GM18502 (cell line): ENCODE results near the gene RBFOX2.

Experiments
- ATAC-seq: cut with Tn5 transposase; IDR thresholded peaks from one replicate; pipeline ENCODE4 v1.9.1; 2021; ENCODE audit warnings: mild to moderate bottlenecking; ENCODE audit not compliant: unreplicated experiment, poor library complexity

The RBFOX2 gene

DNA sequence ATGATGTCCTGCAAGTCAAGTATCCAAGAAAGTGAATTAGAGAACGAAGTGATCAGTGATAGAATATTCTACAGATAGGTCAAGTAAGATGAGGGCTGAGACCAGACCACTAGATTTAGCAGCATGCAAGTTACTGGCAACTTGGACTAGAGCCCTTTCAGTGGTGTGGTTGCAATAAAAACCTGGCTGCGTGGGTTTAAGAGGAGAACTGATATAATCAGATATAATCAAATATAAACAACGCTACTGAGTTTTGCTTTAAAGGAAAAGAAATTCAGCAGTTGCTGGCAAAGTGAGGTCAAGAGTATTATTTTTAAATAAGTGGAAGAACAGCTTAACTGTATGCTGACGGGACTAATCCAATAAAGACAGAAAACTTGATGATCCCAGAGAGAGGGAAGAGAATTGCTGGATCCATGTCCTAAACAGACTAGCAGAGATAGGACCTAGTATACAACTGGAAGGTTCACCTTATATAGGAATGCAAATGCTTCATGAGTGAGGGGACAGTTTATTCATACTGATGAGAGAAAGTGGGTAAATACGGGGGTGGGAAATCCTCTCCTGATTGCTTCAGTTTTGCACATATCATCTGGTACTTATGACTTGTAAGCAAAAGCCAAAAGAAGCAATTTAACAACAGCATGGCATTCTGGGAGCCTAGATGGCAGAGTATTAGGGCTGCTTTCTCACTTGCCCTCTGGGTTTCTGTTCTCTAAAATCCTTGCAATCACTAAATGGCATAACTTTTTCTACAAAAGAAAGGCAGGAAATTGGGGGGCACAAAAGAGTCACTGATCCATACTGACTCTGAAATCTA is 146.2 kb downstream of the RBFOX2 start:
- no peak for ATAC-seq

DNA sequence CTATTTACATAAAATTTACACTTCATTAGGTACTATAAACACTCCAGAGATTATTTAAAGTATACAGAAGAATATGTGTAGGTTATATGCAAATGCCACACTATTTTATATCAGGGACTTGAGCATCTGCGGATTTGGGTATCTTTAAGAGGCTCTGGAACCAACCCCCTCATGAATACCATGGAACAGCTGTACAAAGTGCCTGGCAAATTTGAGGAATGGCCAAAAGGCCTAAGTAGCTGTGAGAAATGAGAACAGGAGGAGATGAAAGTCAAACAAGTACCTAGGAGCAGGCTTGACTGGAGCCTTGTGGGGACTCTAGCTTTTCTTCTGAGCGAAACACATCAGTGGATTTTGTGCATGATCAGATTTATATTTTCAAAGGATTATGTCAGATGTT is 149.3 kb downstream of the RBFOX2 start:
- ATAC-seq: no peak

- ATAC-seq: no peak
Measured at GRCh38 chr22:35873426-35873825, 155.2 kb downstream of the RBFOX2 start.

GRCh38 chr22:35872451-35872850 is 156.2 kb downstream of the RBFOX2 start:
- ATAC-seq: no peak

- ATAC-seq: no peak
Measured at GRCh38 chr22:35870517-35871293, 157.9 kb downstream of the RBFOX2 start.

DNA sequence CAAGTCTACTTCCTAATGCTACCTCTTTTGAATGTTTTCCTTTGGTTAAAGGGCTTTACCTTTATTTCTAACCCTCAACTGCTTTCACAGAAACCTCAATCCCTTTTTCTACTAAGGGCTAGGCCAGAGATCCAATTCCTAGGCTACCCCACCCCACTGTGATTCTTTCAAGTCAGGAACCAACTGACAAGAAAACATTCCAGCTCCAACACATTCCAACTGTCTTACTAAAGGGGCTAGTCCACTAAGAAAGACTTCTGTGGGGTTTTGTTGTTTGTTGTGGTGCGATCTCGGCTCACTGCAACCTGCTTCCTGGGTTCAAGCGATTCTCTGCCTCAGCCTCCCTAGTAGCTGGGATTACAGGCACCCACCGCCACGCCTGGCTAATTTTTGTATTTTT is 159.7 kb downstream of the RBFOX2 start:
- ATAC-seq: no peak

DNA sequence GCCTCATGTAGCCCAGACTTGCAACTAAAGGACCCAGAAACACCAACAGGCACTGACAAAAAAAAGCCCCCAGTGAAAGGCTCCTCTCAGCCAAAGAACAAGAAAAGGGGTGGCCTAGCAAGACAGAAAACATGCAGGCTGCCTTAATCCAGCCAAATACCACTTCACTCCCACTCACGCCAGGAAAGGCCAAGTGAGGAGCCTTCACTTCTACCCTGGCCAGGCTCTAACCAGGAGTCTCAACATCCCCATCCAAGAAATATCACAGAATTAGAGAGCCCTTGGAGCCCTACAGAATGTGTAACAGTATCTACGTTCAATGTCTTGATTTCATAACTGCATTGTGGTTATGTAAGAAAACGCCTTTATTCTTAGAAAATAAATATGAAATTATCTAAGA is 162.0 kb downstream of the RBFOX2 start:
- no peak for ATAC-seq

DNA sequence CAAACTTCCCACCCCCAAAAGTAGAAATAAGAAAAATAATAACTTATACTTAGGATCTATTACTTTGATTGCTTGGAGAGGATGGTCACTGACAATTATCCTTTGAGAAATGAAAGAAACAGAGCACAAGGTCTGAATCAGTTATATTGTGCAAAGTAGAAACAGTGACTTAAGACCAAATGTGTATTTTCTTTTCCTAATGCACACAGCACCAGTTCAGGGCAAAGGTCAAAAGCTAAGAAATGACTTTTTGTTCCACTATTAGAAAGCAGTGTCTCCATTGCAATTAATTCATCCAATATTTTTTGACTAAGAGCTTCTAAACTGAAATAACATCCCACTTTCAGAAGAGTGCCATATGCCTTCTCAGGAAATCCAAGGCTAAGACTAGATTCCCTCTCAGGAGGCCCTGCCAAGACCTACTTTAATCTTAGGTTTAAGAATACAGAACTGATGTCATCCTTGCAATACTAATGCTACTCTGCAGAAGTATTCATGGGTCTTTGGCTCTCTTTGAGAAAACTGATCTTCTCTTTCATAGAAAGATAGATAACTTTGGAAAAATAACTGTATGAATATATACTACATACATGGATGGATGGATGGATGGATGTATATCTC is 164.0 kb downstream of the RBFOX2 start:
- ATAC-seq: no peak

GRCh38 chr22:35863432-35863831 is 165.2 kb downstream of the RBFOX2 start:
- no peak for ATAC-seq

DNA sequence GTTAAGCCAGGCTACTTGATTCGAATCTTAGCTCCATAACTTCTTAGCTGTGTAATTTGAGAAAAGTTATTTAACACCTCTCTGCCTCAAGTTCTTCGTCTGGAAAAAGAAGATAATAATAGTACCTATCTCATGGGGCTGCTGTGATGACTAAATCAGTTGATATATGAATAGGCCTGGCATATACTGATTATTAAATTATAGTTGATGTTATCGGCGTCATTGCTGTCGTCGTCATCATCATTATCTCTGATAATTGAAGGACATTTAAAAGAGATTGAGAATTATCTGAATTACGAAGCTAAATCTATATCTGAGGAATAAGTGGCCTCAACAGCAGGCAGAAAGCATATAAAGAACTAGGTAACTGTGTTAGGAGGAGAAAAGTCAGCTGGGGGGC is 165.9 kb downstream of the RBFOX2 start:
- ATAC-seq: no peak

DNA sequence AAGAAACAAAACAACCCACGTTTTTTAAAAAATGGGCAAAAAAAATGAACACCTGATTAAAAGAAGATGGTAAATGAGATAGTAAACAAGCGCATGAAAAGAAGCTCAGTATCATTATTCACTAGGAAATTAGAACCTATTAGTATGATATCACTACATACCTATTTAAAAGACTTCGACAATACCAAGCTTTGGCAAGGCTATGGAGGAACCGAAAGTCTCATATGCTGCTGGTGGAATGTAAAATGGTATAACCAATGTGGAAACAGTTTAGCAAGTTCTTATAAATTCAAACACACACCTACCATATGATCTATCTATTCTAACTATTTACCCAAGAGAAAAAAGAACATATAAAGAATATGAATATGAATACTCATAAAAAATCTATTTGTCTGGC is 167.2 kb downstream of the RBFOX2 start:
- no peak for ATAC-seq

DNA sequence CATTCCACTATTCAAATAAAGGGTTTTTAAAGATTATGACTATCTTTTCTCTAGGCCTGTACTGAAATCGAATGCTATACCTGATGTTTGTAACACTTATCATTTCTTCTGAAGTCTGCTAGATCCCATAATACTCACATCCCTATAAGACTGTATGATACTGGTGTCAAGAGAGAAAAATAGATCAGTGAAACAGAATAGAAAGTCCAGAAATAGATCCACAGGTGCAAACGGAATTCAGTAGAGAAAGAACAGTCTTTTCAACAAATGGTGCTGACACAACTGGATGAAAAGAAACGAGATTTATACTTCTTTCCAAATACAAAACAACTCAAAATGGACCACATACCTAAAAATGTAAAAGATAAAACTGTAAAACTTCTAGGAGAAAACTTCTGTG is 167.8 kb downstream of the RBFOX2 start:
- no peak for ATAC-seq

DNA sequence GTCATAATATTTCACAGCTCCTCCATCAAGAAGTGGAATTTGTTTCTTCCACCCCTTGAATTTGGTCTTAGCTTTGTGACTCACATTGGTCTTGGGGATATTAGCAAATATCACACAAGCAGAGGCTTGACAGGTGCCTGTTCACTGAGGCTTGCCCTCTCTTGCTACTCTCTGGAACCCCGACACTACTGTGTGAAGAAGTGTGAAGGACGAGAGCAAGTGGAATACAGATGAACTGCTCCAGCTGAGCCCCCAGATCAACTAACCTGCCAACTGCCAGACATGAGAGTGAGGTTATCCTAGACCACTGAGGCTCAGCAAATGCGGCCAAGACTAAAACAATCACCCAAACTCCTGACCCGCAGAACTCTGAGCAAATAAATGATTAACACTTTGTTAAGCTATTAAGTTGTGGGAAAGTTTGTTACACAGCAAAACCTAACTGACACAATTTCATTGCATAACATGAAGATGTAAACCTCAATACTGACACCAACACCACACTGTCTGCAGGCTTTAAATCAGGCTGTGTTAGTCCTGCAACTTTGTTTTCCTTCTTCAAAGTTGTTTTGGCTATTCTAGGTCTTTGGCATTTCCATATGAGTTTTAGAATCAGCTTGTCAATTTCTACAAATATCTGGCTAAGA is 168.4 kb downstream of the RBFOX2 start:
- no peak for ATAC-seq

DNA sequence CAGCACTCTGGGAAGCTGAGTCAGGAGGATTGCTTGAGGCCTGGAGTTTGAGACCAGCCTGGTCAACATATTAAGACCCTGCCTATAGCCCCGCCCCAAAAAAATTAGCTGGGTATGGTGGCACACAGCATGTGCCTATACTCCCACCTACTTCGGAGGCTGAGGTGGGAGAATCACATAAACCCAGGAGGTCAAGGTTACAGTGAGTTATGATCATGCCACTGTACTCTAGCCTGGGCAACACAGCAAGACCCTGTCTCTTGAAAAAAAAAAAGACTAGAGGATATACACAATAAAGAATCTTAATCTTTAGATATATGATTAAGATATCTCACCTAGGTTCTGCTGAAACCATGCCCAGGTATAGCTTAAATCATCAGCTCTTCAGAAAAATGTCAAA is 174.3 kb downstream of the RBFOX2 start:
- no peak for ATAC-seq

DNA sequence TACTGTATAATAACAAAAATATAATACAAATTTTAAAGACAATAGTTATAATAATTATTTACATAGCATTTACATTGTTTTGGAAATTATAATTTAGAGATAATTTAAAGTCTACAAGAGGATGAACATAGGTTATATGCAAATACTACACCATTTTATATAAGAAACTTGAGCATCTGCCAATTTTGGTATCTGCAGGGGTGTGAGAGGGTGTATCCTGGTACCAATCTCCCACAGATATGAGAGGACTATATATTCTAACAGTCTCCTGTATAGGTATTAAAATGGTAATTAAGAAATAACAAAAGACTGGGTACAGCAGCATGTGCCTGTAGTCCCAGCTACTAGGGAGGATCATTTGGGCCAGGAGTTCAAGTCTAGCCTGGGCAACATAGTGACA is 176.5 kb downstream of the RBFOX2 start:
- ATAC-seq: no peak

- ATAC-seq: no peak
Measured at GRCh38 chr22:35850831-35851230, 177.8 kb downstream of the RBFOX2 start.

- ATAC-seq: no peak
Measured at GRCh38 chr22:35846804-35847203, 181.8 kb downstream of the RBFOX2 start.

DNA sequence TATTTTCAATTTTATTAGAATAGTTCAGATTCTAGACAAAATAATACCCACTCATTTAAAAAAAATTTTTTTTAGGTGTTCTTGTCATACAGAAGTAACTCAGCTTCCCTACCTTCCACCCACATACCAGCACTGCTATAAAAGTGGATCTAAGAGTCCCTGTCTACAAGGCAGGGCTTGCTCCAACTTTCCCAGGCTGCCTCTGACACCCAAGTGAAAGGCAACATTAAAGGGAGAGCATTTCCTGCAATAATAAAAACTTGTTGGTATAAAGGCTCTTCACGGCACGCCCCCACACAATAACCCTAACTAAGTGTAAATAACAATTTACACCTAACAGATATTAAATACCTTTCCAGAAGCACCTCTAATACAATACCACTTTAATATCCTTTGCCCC is 183.7 kb downstream of the RBFOX2 start:
- no peak for ATAC-seq

DNA sequence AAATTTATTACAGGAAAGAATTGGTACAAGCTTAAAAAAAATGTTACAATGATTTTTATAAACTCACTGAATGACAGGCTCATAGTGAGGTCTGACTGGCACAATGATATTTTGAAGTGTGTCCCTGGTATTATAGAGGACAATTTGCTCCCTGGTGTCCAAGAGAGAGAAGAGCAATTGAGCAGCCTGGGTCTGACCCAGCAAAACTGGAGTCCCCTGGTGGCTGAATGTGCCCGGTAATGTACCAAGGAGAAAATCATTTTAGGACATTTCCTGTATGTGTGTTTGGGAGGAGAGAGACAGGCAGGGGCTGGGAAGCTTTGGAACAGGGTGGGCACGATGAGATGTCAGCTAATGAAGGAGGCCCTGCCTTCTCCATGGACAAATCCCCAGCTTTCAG is 185.7 kb downstream of the RBFOX2 start:
- no peak for ATAC-seq

- no peak for ATAC-seq
Measured at GRCh38 chr22:35842519-35842913, 186.1 kb downstream of the RBFOX2 start.
